ENCODE measurements around the gene CEACAM18. TPM values are rescaled to one million over a fixed set of nuclear protein-coding genes. Genes with fewer than 3 reads are reported as not detected.
"Not testable (repeated sequence)": the region's sequence is repeated elsewhere in the genome, so short reads cannot be mapped to it uniquely, and the experiment has no call there.

Gene CEACAM18
- total RNA-seq, 1 donor from 2014 or later, result not detected

DNA sequence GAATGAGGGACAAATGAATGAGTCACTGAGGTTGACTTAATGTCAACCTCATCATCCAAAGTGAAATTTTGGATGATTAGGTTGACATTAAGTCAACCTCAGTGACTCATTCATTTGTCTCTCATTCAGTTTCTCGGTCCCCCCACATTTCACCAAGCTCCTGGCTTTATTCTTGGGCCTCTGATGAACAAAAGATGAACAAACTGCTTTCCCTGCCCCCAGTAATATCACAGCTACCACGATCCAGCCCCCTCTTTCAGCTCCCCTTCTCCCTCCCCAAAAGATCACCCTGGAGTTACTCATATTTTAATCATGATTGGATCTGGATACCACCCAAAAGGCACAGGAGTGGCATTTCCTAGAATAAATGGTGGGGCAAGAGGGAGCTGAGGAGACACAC, 10.8 kb downstream of the CEACAM18 start:
- intact Hi-C loops (cut with micrococcal nuclease), result no loop called here

DNA sequence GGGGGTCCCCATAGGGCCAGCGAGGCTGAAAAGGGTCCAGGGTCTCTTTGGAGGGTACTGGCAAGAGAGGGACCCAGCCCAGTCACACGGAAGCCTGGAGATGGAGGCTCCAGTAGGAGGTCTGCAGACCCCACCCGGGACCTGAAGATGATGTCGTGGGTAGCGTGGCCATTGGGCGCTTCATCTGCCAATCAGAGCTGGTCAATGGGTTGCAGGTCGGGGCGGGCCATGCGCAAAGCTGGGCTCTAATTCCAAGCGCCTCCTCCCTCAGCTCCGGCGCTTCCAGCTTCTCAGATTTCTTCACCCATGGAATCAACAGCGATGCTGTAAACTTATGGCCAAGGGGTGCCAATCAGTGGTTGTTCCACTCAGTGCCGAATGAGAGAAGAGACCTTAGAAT, 12.3 kb downstream of the CEACAM18 start:
- intact Hi-C loops (cut with micrococcal nuclease), result no loop called here

DNA sequence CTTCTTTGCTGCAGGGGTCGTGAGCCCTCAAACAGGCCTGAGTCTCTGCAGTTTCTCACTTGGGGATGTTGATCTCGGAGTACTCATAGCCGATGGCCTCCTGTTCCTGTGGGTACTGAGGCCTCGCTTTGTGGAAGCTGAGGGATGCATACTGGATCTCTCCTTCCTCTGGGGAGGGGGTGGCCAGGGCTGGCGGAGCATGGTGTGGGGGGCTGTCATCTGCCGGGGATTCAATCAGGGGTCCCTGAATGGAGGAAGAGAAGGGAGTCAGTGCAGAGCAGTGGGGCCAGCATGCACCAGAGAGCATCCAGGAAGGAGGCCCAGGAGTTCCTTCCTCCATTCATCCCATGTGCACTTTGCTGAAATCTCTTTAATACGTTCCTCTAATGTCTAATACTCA, 13.2 kb downstream of the CEACAM18 start:
- intact Hi-C loops (cut with micrococcal nuclease), result no loop called here

DNA sequence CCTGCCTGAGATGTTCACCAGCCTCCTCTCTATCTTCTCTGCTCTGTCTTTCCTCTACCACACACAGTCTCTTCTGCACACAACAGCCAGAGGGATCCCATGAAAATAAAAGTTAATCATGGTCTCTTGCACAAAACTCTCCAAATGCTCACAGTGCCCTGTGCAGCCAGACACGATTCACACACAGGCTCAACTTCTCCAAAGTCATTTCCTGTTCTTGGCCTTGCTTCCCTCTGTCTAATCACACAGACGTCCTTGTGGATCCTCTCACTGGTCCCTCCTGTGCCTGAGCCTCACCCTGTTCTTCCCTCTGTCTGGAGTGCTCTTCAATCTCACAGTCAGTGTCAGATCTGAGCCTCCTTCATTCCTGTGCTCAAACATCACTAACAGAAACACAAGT, 15.4 kb downstream of the CEACAM18 start:
- intact Hi-C loops (cut with micrococcal nuclease), result no loop called here

DNA sequence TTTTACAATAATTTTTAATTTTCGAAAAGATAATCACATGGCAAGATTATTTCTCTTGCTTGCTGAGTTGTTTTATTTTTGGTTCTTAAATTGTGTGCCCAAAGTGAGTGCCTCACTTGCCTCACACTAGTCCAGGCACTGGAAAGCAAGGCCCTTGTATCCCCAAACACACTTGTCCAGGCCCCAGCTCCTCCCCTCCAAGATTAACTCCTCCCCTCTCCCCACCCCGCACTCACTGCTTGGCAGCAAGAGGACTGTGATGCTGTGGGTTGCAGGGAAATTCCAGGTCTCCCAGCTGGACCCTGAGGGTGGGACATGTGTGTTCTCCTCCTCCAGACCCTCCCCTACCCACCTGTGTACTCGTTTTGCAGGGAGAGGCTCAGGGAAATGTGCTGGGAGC, 19.3 kb downstream of the CEACAM18 start:
- intact Hi-C loops (cut with micrococcal nuclease), result no loop called here

DNA sequence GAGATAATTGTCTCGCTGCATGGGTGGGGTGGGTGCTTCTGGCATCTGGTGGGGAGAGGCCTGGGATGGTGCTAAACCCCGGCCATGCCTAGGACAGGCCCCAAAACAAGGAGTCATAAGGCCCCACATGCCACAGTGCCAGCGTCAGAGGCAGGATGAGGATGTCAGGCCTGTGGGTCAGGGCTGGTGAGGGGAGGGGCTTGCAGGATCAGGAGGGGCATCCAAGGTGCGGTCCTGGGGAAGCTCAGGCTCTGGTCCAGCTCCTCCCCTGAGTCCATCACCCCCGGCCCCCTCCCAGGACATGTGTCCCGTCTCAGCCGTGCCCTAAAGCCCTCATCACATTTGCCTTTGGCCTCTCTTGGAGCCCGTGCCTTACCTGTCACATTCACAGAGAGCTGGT, 22.6 kb downstream of the CEACAM18 start:
- intact Hi-C loops (cut with micrococcal nuclease), result not testable (repeated sequence)

DNA sequence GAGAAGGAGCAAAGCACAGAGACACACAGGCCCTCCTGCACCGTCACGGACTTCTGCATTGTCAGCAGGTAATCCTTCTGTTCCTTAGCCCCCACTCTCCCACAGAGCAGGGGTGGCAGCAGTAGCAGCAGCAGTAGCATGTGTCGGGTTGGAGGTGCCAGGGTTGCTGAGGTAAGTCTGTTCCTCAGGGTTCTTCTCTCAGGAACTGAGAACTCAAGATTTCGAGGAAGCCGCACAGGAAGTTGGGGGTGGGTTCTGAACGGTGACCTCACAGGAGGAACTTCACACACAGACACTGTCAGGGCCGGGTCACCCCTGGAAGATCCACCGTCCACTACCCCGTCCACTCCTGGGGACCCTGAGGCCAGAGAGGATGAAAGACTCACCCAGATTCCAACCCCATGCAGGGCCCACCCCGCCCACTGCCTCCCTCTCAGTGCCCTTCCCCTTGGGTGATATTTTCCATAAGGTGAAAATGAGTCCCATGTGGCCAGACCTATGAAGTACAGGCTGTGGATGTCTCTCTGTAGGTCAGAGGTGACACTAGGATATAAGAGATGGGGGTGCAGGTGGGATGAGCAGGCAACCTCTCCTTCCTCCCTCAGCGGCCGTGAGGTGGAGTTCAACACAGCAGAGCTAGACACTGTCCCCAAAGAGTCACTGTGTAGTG, 23.4 kb downstream of the CEACAM18 start, which contains the start of gene SIGLEC12:
SIGLEC12 (minus strand) TSS at position 207 of the 670 bp plus-strand sequence; CDS start at position 140, 67 bp downstream.
- intact Hi-C loops (cut with micrococcal nuclease), result no loop called here

DNA sequence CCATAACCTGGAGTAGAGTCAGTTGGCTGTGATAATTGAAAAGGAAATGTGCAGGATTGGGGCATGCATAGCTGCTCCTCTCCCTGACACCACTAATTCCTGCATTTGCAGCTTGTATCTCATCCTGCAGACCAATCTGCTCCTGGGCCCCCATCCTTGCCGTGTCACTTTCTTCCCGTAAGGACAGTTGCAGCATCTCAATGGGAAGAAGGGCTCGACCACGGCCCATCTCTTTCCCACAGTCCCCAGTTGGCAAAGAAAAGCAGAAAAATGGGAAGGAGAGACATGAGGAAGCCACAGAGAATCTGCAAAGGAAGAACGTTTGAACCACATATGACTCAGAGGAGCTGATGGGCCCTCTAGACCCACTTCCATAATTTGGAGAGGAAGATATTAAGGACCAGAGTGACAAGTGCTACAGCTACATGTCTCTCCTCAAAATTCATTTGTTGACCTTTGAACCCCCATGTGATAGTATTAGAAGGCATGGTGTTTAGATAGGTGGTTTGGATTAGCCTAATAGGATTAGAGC, 25.0 kb downstream of the CEACAM18 start:
- intact Hi-C loops (cut with micrococcal nuclease), result no loop called here

DNA sequence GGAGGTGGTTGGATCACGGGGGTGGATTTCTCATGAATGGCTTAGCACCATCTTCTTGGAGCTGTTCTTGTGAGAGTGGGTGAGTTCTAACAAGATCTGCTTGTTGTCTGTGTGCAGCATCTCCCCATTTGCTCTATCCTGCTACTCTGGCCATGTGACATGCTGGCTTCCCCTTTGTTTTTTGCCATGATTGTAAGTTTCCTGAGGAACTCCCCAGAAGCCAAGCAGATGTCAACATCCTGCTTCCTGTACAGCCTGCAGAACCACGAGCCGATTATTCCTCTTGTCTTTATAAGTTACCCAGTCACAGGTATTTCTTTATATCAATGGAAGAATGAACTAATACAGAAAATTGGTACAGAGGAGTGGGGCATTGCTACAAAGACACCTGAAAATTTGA, 25.6 kb downstream of the CEACAM18 start:
- intact Hi-C loops (cut with micrococcal nuclease), result no loop called here

DNA sequence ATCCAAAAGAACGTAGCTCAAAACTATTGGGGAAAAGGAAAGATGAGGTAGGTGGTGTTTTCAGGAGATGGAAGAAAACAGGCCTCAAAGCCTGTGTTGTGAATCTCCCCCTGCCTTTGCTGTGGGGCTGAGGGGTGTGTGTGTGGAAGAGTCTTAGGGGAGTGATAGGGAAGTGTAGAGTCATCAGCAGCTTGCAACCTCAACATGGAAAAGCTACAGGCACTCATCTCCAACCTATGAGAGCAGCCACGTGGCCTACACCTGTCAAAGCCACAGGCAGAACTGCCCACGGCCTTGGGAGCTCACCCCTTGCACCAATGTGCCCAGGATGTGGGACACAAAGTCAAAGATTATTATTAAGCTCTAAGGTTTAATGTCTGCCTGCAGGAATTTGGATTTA, 27.6 kb downstream of the CEACAM18 start:
- intact Hi-C loops (cut with micrococcal nuclease), result no loop called here

DNA sequence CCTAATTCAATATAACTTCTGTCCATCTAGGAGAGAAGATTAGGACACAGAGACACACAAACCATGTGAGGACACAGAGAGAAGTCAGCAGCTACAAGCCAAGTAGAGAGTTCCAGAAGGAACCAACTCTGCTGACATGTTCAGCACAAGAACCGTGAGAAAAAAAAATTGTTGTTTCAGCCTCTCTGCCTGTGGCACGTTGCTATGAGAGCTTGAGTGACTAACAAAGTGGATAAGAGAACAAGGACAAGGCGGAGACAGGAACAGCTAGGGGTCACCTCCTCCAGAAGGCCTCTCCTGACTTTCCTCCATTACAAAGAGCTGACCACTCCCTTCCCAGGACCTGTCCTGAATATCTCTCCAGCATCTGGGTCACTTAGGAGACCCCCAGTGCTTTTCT, 28.9 kb downstream of the CEACAM18 start:
- intact Hi-C loops (cut with micrococcal nuclease), result no loop called here

DNA sequence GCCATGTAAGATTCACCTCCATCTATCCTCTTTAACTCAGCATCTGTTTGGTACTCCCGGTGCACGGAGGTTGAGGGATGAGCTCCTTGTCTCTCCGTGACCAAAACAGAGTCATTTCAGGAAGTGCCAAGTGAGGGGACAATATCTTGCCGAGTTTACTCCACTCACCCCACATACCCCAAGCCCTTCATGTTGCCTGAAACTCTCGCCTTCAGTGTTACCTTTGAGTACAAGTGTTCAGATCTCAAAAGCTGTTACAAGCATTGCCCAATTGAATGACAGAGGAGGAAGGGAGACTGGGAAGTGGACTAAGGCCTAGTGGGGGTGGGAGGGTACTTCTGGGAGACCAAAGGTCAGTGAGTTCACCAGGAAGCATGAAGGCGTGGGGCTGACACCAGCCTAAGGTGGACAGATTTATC, 29.3 kb downstream of the CEACAM18 start:
- intact Hi-C loops (cut with micrococcal nuclease), result no loop called here

DNA sequence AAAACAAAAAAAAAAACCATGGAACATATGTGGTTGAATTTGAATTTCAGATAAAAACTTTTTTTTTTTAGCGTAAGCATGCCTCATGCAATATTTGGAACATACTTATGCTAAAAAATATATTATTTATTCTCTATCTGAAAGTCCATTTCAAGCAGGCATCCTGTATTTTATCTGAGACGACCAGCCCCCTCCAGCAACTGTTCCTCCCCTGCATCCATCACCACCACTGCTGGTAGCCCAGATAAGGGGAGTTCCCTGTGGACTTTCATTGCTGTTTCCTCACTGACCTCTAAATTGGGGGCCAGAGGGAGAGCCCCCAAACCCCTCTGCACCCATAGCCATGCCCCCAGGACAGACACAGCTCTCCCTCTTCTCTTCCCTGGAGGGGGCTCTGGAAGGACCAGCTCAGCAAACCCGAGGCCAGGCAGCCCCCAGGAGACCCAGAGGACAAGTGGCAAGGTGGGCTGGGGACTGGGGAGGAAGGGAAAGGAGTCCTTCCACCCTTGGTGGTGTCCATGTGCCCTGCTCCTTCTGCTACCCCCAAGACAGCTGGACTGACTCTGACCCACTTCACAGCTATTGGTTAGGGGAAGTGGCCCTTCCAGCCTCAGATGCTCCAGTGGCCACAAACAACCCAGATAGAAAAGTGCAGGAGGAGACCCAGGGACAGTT, 29.9 kb downstream of the CEACAM18 start:
- intact Hi-C loops (cut with micrococcal nuclease), result no loop called here

DNA sequence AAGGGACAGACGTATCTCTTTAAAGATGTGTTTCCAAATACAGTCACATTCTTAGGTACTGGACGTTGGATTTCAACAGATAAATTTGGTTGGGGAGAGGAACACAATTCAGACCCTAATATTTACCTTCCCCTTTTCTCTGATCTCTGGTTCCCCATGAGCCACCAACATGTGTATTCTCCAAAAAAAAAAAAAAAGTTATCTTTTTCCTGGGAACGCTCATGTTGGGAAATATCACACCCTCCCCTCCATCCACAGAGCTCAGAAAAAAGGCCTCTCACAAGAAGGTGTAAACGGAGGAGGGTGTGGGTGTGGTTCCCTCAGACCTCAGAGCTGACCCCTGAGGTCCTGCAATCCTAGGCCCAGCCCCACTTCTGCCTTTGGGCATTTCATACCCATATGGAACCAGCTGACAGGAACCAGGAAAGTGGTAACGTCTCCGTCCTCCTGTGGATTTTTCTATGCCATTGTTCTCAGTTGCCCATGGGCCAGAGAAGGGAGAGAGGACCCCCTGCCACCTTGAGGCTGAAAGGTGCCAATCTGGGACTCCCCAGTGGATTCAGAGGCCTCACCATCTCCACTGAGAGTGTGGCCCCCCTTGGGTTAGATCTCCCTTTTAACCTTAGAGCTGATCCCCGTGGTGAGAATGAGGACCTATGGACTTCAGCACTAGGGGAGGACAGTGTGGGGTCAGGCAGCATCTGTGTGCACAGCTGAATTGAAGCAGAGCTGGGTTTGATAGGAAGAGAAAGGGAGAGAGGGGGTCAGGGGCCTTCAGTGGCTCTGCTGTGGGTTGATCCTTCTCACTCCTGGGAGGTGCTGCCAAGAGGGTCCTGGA, 31.7 kb downstream of the CEACAM18 start:
- intact Hi-C loops (cut with micrococcal nuclease), result no loop called here

DNA sequence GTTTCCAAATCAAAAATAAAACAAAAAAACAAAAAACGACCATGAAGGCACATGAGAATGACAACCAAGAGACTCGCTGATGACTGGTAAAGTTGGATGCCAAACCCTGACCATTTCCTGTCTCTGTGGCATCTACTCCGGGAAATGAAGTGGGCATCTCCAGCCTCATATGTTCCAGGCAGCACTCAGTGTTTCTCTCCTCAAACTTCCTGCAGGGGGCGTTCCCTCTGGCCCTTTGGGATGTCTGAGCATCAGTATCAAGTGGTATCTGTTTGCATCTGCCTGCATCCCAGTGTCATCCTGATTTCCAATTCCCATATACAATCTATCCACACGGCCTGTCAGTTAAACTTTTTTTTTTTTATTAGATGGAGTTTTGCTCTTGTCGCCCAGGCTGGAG, 33.0 kb downstream of the CEACAM18 start:
- intact Hi-C loops (cut with micrococcal nuclease), result no loop called here

DNA sequence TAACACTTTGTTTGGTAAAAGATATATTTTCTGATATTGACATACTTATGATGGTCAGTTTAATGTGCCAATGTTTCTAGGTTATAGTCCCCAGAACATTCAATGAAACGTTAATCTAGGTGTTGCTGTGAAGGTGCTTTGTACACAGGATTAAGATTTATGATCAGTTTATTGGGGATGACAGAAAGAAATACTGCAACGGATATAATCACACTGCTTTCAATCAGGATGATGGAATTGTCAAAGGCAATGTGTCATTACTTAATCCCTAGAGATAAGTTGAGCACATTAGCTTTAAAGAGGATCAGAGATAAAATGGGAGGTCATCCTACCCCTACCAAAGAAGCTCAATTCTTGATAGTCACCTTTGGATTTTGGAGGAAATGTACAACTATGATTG, 35.6 kb downstream of the CEACAM18 start:
- intact Hi-C loops (cut with micrococcal nuclease), result loop anchor here (2.0 kb wide), 1 partner anchor 41 kb away; no protein-coding TSS in a partner anchor

DNA sequence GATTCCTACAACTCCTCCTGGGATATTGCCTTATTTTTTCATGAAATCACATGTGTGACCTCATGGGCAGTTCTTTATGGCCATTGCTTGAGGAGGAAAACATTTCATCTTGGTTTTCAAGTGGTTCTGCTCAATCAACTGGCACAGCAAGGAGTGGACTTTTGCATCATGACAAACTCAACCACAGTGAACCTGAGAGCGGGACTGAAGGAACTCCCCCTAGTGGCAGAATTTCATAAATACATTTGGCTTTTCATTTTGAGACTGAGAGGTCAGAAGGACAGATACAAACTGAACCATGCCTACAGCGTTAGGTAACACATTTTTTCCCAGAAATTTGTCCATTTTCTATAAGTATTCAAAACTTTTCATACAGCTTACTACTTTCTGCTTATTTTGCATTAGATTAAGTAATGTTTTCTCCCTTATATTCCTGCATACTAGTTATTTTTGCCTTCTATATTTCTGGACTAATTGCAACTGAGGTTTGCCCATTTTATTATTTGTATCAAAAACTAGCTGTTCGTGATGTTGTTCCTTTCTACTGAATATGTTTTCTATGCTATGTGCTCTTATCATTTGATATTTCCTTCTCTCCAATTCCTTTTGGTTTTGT, 36.6 kb downstream of the CEACAM18 start:
- intact Hi-C loops (cut with micrococcal nuclease), result loop anchor here (1.0 to 2.0 kb wide), 2 partner anchors 42 to 93 kb away; no protein-coding TSS in a partner anchor

DNA sequence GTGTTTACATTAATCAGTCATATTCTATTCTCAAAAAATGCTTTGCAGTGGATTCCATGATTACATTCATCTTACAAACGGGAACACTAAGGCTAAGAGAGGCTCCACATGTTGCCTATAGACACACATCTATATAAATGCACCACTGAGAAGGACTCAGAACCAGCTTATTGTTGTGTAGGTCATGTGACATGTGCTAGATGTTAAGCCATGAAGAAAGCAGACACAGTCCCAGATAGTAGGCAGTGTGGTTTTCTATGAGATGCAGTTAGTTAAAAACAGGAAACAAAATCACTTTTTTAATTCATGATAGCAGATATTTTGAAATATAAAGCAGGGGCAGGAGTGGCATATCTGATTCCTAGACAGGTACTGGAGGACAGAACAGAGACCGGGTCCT, 42.4 kb downstream of the CEACAM18 start:
- intact Hi-C loops (cut with micrococcal nuclease), result no loop called here

DNA sequence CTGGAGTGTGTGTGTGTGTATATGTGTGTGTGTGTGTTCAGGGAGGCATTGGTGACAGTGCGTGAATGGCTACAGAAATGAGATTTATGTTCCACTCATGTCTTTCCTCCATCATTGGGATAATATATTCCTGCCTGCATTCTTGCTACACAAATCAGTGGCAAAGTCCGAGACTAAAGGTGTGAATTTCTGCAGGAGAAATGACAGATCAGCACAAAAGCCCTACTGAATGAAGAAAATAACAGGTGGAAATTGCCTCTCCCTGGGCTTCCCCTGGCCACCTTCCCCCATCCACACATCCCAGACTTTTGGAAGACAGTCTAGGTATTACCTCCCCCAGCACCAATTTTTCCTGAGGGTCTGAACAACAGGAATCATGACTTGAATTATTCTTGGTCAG, 43.0 kb downstream of the CEACAM18 start:
- intact Hi-C loops (cut with micrococcal nuclease), result no loop called here

DNA sequence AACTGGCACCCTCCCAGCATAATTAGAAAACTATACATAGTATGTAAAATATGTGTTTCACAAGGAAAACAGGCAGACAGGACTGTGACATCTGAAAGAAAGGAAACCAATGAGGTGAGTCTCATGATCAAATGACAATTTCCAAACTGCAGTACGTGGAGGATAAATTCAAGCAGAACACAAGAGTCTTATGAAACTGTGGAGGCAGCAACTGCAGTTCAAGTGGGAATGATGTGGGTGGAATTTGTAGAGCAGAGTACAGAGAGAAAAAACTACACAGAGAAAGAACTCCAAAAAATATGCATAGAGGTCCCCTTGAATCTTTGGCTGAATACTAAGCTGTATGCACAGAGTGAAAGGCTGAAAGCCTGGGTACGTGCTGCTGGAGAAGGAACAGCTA, 43.4 kb downstream of the CEACAM18 start:
- intact Hi-C loops (cut with micrococcal nuclease), result no loop called here

DNA sequence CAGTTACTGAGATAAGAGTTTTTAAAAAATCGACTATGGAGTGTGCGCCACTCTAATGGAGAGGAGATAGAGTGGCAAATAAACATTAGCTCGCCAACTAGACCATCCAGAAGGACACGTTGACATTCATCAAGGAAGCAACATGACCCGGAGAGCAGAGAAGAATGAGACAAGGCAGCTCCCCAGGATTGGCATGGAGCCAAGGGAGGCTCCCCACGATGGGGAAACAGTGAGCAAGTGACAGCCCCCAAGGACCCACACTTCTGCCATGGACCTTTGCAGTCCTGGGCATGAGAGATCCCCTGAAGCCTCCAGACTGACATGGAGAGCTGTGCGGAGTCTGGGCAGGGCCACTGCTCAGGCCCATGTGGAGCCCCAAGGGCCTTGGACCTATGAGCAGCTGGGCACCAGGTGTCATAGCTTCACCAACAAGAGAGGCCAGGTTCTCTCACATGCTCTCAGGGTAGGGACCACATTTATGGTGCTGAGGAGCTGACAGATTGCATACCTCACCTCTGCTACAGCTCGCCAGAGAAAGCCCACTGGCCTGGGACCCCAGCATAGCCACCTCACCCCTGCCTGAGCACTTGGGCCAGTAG, 46.4 kb downstream of the CEACAM18 start:
- intact Hi-C loops (cut with micrococcal nuclease), result no loop called here

All from T-helper 2 cell treated with Interferon-gamma antibody and Interleukin-4, amounts not matched to agents 100 ng/mL and 5 ng/mL, for 36 hours (primary cell).